Measurements from ENCODE around the gene DNAAF9. TPM values are rescaled to one million over a fixed set of nuclear protein-coding genes. Genes with fewer than 3 reads are reported as not detected.
"Not testable (repeated sequence)": the region's sequence is repeated elsewhere in the genome, so short reads cannot be mapped to it uniquely, and the experiment has no call there.

The DNAAF9 gene
- total and polyA plus RNA-seq, 12 donors = 6.9 to 26.1 (median 18.1) TPM

DNA sequence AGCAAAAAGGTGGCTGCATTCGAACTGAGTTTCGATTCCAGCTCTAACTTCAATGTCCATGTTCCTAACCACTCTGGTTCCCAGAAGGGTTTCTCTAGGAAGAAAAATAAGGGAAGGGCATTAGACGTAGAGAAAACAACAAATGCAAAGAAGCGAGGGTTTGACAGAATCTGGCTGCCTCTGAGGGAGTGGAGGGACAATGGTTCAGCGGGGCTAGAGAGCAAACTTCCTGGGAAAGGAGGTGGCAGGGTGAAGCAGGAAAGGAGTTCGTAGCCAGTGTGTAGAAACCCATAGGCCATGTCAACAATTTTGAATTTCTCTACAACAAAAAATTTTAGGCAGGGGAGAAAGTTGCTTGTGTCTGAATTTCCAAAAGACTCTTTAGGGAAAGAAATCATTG, 14.5 kb upstream of the DNAAF9 start:
- H3K36me3 ChIP-seq (replicated peaks in 1 of 2) = no peaks in the 10 kb centered on the region
- intact Hi-C loops (cut with DNase I) = no loop called here
- H3K27ac ChIP-seq = no peak overlapping the region
- H3K4me1 ChIP-seq (replicated peaks in 1 of 2) = no peaks in the 10 kb centered on the region
- TF ChIP-seq, protein P1, sequence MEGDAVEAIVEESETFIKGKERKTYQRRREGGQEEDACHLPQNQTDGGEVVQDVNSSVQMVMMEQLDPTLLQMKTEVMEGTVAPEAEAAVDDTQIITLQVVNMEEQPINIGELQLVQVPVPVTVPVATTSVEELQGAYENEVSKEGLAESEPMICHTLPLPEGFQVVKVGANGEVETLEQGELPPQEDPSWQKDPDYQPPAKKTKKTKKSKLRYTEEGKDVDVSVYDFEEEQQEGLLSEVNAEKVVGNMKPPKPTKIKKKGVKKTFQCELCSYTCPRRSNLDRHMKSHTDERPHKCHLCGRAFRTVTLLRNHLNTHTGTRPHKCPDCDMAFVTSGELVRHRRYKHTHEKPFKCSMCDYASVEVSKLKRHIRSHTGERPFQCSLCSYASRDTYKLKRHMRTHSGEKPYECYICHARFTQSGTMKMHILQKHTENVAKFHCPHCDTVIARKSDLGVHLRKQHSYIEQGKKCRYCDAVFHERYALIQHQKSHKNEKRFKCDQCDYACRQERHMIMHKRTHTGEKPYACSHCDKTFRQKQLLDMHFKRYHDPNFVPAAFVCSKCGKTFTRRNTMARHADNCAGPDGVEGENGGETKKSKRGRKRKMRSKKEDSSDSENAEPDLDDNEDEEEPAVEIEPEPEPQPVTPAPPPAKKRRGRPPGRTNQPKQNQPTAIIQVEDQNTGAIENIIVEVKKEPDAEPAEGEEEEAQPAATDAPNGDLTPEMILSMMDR (IDR thresholded peaks at IDR 0.05) = no peak
- no peak for TF ChIP-seq POLR2A (IDR thresholded peaks at IDR 0.05)
- WGBS, 4 donors = 69 to 83% (median 79%) methylated on average over 6 of the region's 6 CpGs
- H3K4me3 ChIP-seq = no peak overlapping the region
- no peak for DNase-seq
- H3K9me3 ChIP-seq (replicated peaks in 1 of 3) = no peaks in the 10 kb centered on the region
- H3K27me3 ChIP-seq = no peaks in the 10 kb centered on the region

GRCh38 chr20:3420211-3420707, 12.8 kb upstream of the DNAAF9 start:
- Histone ChIP-seq H3K36me3 (replicated peaks in 1 of 2) (no peaks in the 10 kb centered on the region), H3K27ac (peak overlapping the region in 2 of 5 donors; percentile 1 to 46), H3K4me1 (replicated peaks in 1 of 2) (no peaks in the 10 kb centered on the region), H3K9me3 (replicated peaks in 1 of 3) (no peaks in the 10 kb centered on the region), H3K4me3 (no peak overlapping the region), H3K27me3 (no peaks in the 10 kb centered on the region)
- peak; percentile 29 to 77 (median 58) for DNase-seq
- TF ChIP-seq POLR2A (IDR thresholded peaks at IDR 0.05) = no peak
- TF ChIP-seq, protein P1 (IDR thresholded peaks at IDR 0.05) = no peak
- intact Hi-C loops (cut with DNase I) = no loop called here
- 63 to 76% (median 69%) methylated on average over 3 of the region's 3 CpGs for WGBS, 4 donors

DNA sequence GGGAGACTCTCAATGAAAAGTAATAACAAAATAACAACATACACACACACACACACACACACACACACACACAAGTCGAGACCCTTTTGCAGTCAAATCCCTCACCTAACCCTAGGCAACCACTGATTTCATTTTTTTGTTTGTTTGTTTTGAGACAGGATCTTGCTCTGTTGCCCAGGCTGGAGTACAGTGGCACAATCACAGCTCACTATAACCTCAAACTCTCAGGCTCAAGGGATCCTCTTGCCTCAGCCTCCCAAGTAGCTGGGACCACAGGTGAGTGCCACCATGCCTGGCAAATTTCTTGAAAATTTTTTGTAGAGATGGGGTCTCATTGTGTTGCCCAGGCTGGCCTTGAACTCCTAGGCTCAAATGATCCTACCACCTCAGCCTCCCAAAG, 10.7 kb upstream of the DNAAF9 start:
- H3K4me3 ChIP-seq; H3K27ac ChIP-seq; DNase-seq; H3K9me3 ChIP-seq (replicated peaks in 1 of 3); H3K4me1 ChIP-seq (replicated peaks in 1 of 2); intact Hi-C loops (cut with DNase I); H3K36me3 ChIP-seq (replicated peaks in 1 of 2); H3K27me3 ChIP-seq: not testable (repeated sequence)
- 72 to 100% (median 87%) methylated on average over 1 of the region's 1 CpG for WGBS, 4 donors

DNA sequence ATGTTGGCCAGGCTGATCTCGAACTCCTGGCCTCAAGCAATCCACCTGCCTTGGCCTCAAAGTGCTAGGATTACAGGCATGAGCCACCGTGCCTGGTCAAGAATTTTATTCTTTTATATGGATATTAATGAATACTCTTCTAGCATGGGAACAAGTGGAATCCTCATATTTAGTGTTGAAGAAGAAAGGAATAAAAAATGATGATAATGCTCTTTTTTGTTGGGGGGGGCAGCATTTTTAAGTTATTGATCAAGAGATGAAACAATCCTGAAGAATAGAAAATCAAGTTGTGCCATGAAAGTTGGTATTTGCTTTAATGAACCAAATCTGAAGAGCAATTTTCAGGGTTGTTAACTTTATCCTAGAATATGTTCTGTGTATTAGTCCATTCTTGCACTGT, 6.7 kb upstream of the DNAAF9 start:
- Histone ChIP-seq H3K4me3 (no peak overlapping the region), H3K4me1 (replicated peaks in 1 of 2) (peaks cover 0 to 1% of the 10 kb centered on the region in 2 donors), H3K27ac (no peak overlapping the region), H3K27me3 (no peaks in the 10 kb centered on the region), H3K9me3 (replicated peaks in 1 of 3) (no peaks in the 10 kb centered on the region), H3K36me3 (replicated peaks in 1 of 2) (no peaks in the 10 kb centered on the region)
- no peak for DNase-seq
- intact Hi-C loops (cut with DNase I) = loop anchor here in 1 of 2 donors (5.0 kb wide), 1 partner anchor 53 kb away; no protein-coding TSS in a partner anchor
- TF ChIP-seq, protein P1 (IDR thresholded peaks at IDR 0.05) = no peak
- no peak for TF ChIP-seq POLR2A (IDR thresholded peaks at IDR 0.05)
- WGBS, 4 donors = 83 to 89% (median 86%) methylated on average over 2 of the region's 2 CpGs

DNA sequence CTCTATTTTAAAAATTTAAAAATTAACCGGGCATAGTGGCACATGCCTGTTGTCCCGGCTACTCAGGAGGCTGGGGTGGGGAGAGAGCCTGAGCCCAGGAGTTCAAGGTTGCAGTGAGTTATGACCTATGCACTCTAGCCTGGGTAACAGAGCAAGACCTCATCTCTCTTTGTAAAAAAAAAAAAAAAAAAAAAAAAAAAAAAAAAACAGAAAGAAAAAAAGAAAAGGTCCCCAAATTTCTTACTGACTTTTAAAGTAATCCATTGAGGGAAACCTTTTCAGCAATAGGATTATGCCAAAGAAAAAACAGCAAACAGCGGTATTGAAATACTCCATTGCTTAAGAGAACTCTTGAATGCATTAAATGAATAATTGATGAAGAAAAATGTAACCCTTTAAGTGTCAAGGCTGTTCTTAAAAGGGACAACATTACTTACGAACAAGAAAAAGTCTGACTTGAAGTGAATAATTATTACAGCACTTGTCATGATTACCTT, 6.0 kb upstream of the DNAAF9 start:
- no peak for TF ChIP-seq POLR2A (IDR thresholded peaks at IDR 0.05)
- TF ChIP-seq, protein P1 (IDR thresholded peaks at IDR 0.05) = no peak
- no peaks in the 10 kb centered on the region for H3K9me3 ChIP-seq (replicated peaks in 1 of 3)
- H3K36me3 ChIP-seq (replicated peaks in 1 of 2) = no peaks in the 10 kb centered on the region
- H3K27me3 ChIP-seq = no peaks in the 10 kb centered on the region
- intact Hi-C loops (cut with DNase I) = loop anchor here in 1 of 2 donors (5.0 kb wide), 1 partner anchor 54 kb away; no protein-coding TSS in a partner anchor
- H3K27ac ChIP-seq = no peak overlapping the region
- peaks cover 0 to 4% of the 10 kb centered on the region in 2 donors for H3K4me1 ChIP-seq (replicated peaks in 1 of 2)
- H3K4me3 ChIP-seq = no peak overlapping the region
- DNase-seq = no peak
- 54 to 66% (median 63%) methylated on average over 3 to 4 of the region's 4 CpGs for WGBS, 4 donors

All from adrenal gland (tissue), 12 donors.